ENCODE data around the gene SHISA7. TPM values are rescaled to one million over a fixed set of nuclear protein-coding genes. Genes with fewer than 3 reads are reported as not detected.
"Not testable (repeated sequence)": the region's sequence is repeated elsewhere in the genome, so short reads cannot be mapped to it uniquely, and the experiment has no call there.

Gene SHISA7
- total and polyA plus RNA-seq, 2 experiments from 2014 or later = not detected

GRCh38 chr19:55453511-55454260 is 10.6 kb upstream of the SHISA7 start:
- no peak overlapping the region for H3K4me3 ChIP-seq
- H3K4me1 ChIP-seq (ENCODE audit: low read depth) = peaks cover 11% of the 10 kb centered on the region
- no peak for TF ChIP-seq CTCF (IDR thresholded peaks at IDR 0.05; ENCODE audit: low read depth, low read length)
- no peak overlapping the region for H3K27ac ChIP-seq
- H3K36me3 ChIP-seq = no peaks in the 10 kb centered on the region
- H3K27me3 ChIP-seq = peaks cover 36% of the 10 kb centered on the region
- DNase-seq (ENCODE audit: low read depth in 1 of 2, low spot score in 1 of 2) = no peak
- no peaks in the 10 kb centered on the region for H3K9me3 ChIP-seq (ENCODE audit: low read depth)

GRCh38 chr19:55452749-55453346 is 9.7 kb upstream of the SHISA7 start:
- Histone ChIP-seq H3K27me3 (peaks cover 45% of the 10 kb centered on the region), H3K4me3 (peak overlapping the region; percentile 25), H3K27ac (no peak overlapping the region), H3K9me3 (ENCODE audit: low read depth) (no peaks in the 10 kb centered on the region), H3K4me1 (ENCODE audit: low read depth) (peaks cover 11% of the 10 kb centered on the region), H3K36me3 (no peaks in the 10 kb centered on the region)
- peak; percentile 88 to 91 for DNase-seq (ENCODE audit: low read depth in 1 of 2, low spot score in 1 of 2)
- TF ChIP-seq CTCF (IDR thresholded peaks at IDR 0.05; ENCODE audit: low read depth, low read length) = no peak

GRCh38 chr19:55451965-55452748 is 9.1 kb upstream of the SHISA7 start:
- Histone ChIP-seq H3K36me3 (no peaks in the 10 kb centered on the region), H3K9me3 (ENCODE audit: low read depth) (no peaks in the 10 kb centered on the region), H3K4me1 (ENCODE audit: low read depth) (peaks cover 11% of the 10 kb centered on the region), H3K4me3 (peak overlapping the region; percentile 25), H3K27me3 (peaks cover 52% of the 10 kb centered on the region), H3K27ac (no peak overlapping the region)
- DNase-seq (ENCODE audit: low read depth in 1 of 2, low spot score in 1 of 2) = no peak
- no peak for TF ChIP-seq CTCF (IDR thresholded peaks at IDR 0.05; ENCODE audit: low read depth, low read length)

GRCh38 chr19:55451163-55451964 is 8.3 kb upstream of the SHISA7 start:
- no peak overlapping the region for H3K27ac ChIP-seq
- DNase-seq (ENCODE audit: low read depth in 1 of 2, low spot score in 1 of 2) = no peak
- TF ChIP-seq CTCF (IDR thresholded peaks at IDR 0.05; ENCODE audit: low read depth, low read length) = no peak
- peaks cover 11% of the 10 kb centered on the region for H3K4me1 ChIP-seq (ENCODE audit: low read depth)
- H3K36me3 ChIP-seq = no peaks in the 10 kb centered on the region
- peak overlapping the region; percentile 25 for H3K4me3 ChIP-seq
- H3K9me3 ChIP-seq (ENCODE audit: low read depth) = no peaks in the 10 kb centered on the region
- peaks cover 60% of the 10 kb centered on the region for H3K27me3 ChIP-seq

- Histone ChIP-seq H3K27me3 (peaks cover 79% of the 10 kb centered on the region), H3K4me3 (no peak overlapping the region), H3K4me1 (ENCODE audit: low read depth) (peaks cover 11% of the 10 kb centered on the region), H3K27ac (no peak overlapping the region), H3K9me3 (ENCODE audit: low read depth) (no peaks in the 10 kb centered on the region), H3K36me3 (no peaks in the 10 kb centered on the region)
- DNase-seq (ENCODE audit: low read depth in 1 of 2, low spot score in 1 of 2) = no peak
- TF ChIP-seq CTCF (IDR thresholded peaks at IDR 0.05; ENCODE audit: low read depth, low read length) = no peak
Measured at GRCh38 chr19:55449469-55449868, 6.4 kb upstream of the SHISA7 start.

- not testable (repeated sequence) for DNase-seq (ENCODE audit: low read depth in 1 of 2, low spot score in 1 of 2); H3K9me3 ChIP-seq (ENCODE audit: low read depth); H3K4me3 ChIP-seq; H3K27ac ChIP-seq; H3K36me3 ChIP-seq
- Histone ChIP-seq H3K4me1 (ENCODE audit: low read depth) (peaks cover 11% of the 10 kb centered on the region), H3K27me3 (peaks cover 92% of the 10 kb centered on the region)
Measured at GRCh38 chr19:55448175-55448490, 5.0 kb upstream of the SHISA7 start.
